HepG2 (cell line): Measurements from ENCODE around the gene TPPP2. TPM values are rescaled to one million over a fixed set of nuclear protein-coding genes. Genes with fewer than 3 reads are reported as not detected.
A peak's percentile ranks its signal among the peaks of the same experiment; 100 is the strongest.

Source experiments
- ATAC-seq: fragments of 200-7000 bp; cut with Tn5 transposase; 3 replicates; pipeline ENCODE4 v1.9.1; 2020; ENCODE audit warnings: mild to moderate bottlenecking, moderate library complexity
- BruUV-seq: library from RNA; stranded (reverse); fragments of 400-500 nt; replicated peaks from 2 replicates; lab custom pipeline; 2021; lab: Mats Ljungman, UMichigan
- CTCF ChIA-PET: fragments of 300-600 bp; formaldehyde crosslinking; extraction: SDS; loops from one replicate; lab custom pipeline; 2021; ENCODE audit warnings: low total read pairs, inconsistent platforms, low intra/inter-chr PET ratio; lab: Yijun Ruan, JAX
- POLR2A ChIA-PET: fragments of 350-600 bp; sonication (Branson Sonifier 250); formaldehyde crosslinking; loops from one replicate; lab custom pipeline; 2020; ENCODE audit warnings: antibody characterized with exemption, inconsistent platforms; lab: Yijun Ruan, JAX
- DNase-seq: peaks from one replicate; pipeline ENCODE4 v3.0.0-alpha.2; 2015; ENCODE audit warnings: low spot score
- FAIRE-seq: peaks from 3 replicates; lab custom pipeline; 2011; peaks lifted over from hg19 to GRCh38; lab: Jason Lieb, UNC
- H2AFZ ChIP-seq: one replicate; pipeline ENCODE4 v1.6.1; 2011; ENCODE audit warnings: low read length, inconsistent platforms
- H3K27ac ChIP-seq: fragments of 300-600 bp; 3 replicates; pipeline ENCODE4 v1.8.0; 2011; ENCODE audit warnings: mixed run types, mild to moderate bottlenecking, mixed read lengths, low read length, inconsistent platforms; ENCODE audit not compliant: insufficient read depth; ENCODE audit errors: extremely low read length
- H3K27me3 ChIP-seq, 2 experiments: fragments of 200-600 bp in 1 of 2; 2 replicates in 1 of 2; 3 replicates in 1 of 2; pipeline versions ENCODE4 v1.6.0 to v1.8.0; 2011; ENCODE audit warnings: low read length in 2 of 2, mild to moderate bottlenecking in 2 of 2, moderate library complexity in 2 of 2, inconsistent platforms in 1 of 2; ENCODE audit not compliant: insufficient read depth in 2 of 2, control insufficient read depth in 1 of 2
- H3K36me3 ChIP-seq, 2 experiments: fragments of 200-600 bp in 1 of 2; replicated peaks in 1 of 2; 2 replicates in 1 of 2; 3 replicates in 1 of 2; pipeline versions ENCODE4 v1.5.1 to v1.8.0; 2011; ENCODE audit warnings: low read length in 2 of 2, inconsistent platforms in 1 of 2; ENCODE audit not compliant: insufficient read depth in 2 of 2, control insufficient read depth in 1 of 2
- H3K4me1 ChIP-seq: 2 replicates; pipeline ENCODE4 v1.5.1; 2012; ENCODE audit warnings: low read length, inconsistent platforms; ENCODE audit not compliant: insufficient read depth
- H3K4me2 ChIP-seq: 2 replicates; pipeline ENCODE4 v1.6.0; 2011; ENCODE audit warnings: low read depth, low read length, inconsistent platforms
- H3K4me3 ChIP-seq, 3 experiments: fragments of 200-600 bp in 1 of 3; sonication (generic), shearing (Covaris generic) in 1 of 3; replicated peaks in 1 of 3; 2 replicates each; pipeline ENCODE4 v1.5.1; 2011 to 2016; ENCODE audit warnings: low read length in 3 of 3, inconsistent platforms in 2 of 3, low read depth in 2 of 3, mild to moderate bottlenecking in 2 of 3, control low read depth in 1 of 3, mixed read lengths in 1 of 3; ENCODE audit not compliant: insufficient read depth in 1 of 3
- H3K79me2 ChIP-seq: one replicate; pipeline ENCODE4 v1.6.1; 2011; ENCODE audit warnings: low read length, inconsistent platforms; ENCODE audit not compliant: insufficient read depth
- H3K9ac ChIP-seq: 2 replicates; pipeline ENCODE4 v1.6.0; 2011; ENCODE audit warnings: mild to moderate bottlenecking, low read depth, low read length, inconsistent platforms; ENCODE audit not compliant: insufficient read depth
- H3K9me3 ChIP-seq: 2 replicates; pipeline ENCODE4 v1.5.1; 2012; ENCODE audit warnings: mild to moderate bottlenecking, low read length
- H4K20me1 ChIP-seq: 2 replicates; pipeline ENCODE4 v1.6.0; 2011; ENCODE audit warnings: inconsistent platforms, mild to moderate bottlenecking, low read length, moderate library complexity; ENCODE audit not compliant: insufficient read depth
- ARID5B ChIP-seq: IDR thresholded peaks from 2 replicates; pipeline ENCODE4 v1.4.0; 2020; ENCODE audit warnings: mild to moderate bottlenecking, missing genetic modification reagents
- ARNT2 ChIP-seq: sonication (generic); formaldehyde crosslinking; IDR thresholded peaks from 2 replicates; pipeline ENCODE4 v1.8.0; 2022; ENCODE audit warnings: mild to moderate bottlenecking, low read depth, missing genetic modification reagents, moderate library complexity
- KDM3A ChIP-seq: IDR thresholded peaks from 2 replicates; pipeline ENCODE4 v1.6.1; 2018; ENCODE audit warnings: low read depth, missing compliant biosample characterization
- KDM4B ChIP-seq: sonication (generic); formaldehyde crosslinking; IDR thresholded peaks from 2 replicates; pipeline ENCODE4 v1.4.0; 2020; ENCODE audit warnings: missing genetic modification reagents
- KLF6 ChIP-seq: IDR thresholded peaks from 2 replicates; pipeline ENCODE4 v1.8.0; 2016; ENCODE audit warnings: missing biosample characterization, missing genetic modification reagents
- KMT2A ChIP-seq: sonication (generic); formaldehyde crosslinking; IDR thresholded peaks from 2 replicates; pipeline ENCODE4 v1.4.0; 2020; ENCODE audit warnings: missing genetic modification reagents
- TEAD3 ChIP-seq: optimal IDR thresholded peaks from 2 replicates; pipeline ENCODE3; 2016; ENCODE audit warnings: borderline replicate concordance
- THRA ChIP-seq: sonication (generic); formaldehyde crosslinking; IDR thresholded peaks from 2 replicates; pipeline ENCODE4 v1.4.0; 2020; ENCODE audit warnings: missing genetic modification reagents, borderline replicate concordance
- U2AF1 ChIP-seq: fragments of 200-400 bp; formaldehyde crosslinking; optimal IDR thresholded peaks from 2 replicates; pipeline ENCODE3; 2017; ENCODE audit warnings: mild to moderate bottlenecking, low read depth, low read length
- ZBTB1 ChIP-seq: sonication (generic); formaldehyde crosslinking; IDR thresholded peaks from 2 replicates; pipeline ENCODE4 v1.4.0; 2020; ENCODE audit warnings: missing genetic modification reagents, borderline replicate concordance
- ZBTB38 ChIP-seq: sonication (generic); formaldehyde crosslinking; IDR thresholded peaks from 2 replicates; pipeline ENCODE4 v1.5.1; 2020; ENCODE audit warnings: mild to moderate bottlenecking, missing genetic modification reagents
- ZBTB7A ChIP-seq: sonication (generic); formaldehyde crosslinking; IDR thresholded peaks from 2 replicates; pipeline ENCODE4 v1.8.0; 2022; ENCODE audit warnings: mild to moderate bottlenecking, missing genetic modification reagents
- ZNF737 ChIP-seq: sonication (generic); formaldehyde crosslinking; IDR thresholded peaks from 2 replicates; pipeline ENCODE4 v1.5.0; 2020; ENCODE audit warnings: missing genetic modification reagents, mild to moderate bottlenecking, borderline replicate concordance
- ZNF784 ChIP-seq: sonication (generic); formaldehyde crosslinking; IDR thresholded peaks from 2 replicates; pipeline ENCODE4 v1.5.1; 2020; ENCODE audit warnings: missing genetic modification reagents, mild to moderate bottlenecking, borderline replicate concordance
- WGBS: methylation state at CpG from one replicate; pipeline ENCODE4 v1.1.6; 2017; ENCODE audit warnings: low lambda C conversion rate; 5-methylcytosine and 5-hydroxymethylcytosine counted together
- in situ Hi-C: cut with HindIII; loops from 2 replicates; pipeline ENCODE4 v1.10.0; 2017; ENCODE audit warnings: low pct_unique_long_range_greater_than_20kb; ENCODE audit not compliant: extremely low pct_ligation_motif_present
- intact Hi-C: fragments of 100-400 bp; cut with micrococcal nuclease; formaldehyde crosslinking; loops from one replicate; pipeline ENCODE4 v1.10.0; 2022; ENCODE audit not compliant: unreplicated experiment
- polyA plus RNA-seq, 8 experiments: library from polyadenylated mRNA; depleted of rRNA in 3 of 8; stranded (reverse) in 7 of 8; unstranded in 1 of 8; fragments of >200 nt; fragmentation: Illumina TruSeq in 4 of 8; extraction: Trizol in 4 of 8; gene quantifications; 2 replicates each; pipeline versions ENCODE4 v1.2.1 to v1.2.3, GENCODE V29; 2011 to 2016; ENCODE audit warnings: low read depth in 4 of 8, missing spikeins in 1 of 8, mixed read lengths in 1 of 8; ENCODE audit not compliant: insufficient read depth in 1 of 8
- total RNA-seq, 5 experiments: library from RNA; depleted of rRNA; stranded (reverse); fragments of >200 nt; fragmentation: Illumina TruSeq; extraction: Trizol; gene quantifications; 2 replicates each; pipeline ENCODE4 v1.2.3, GENCODE V29; 2016; ENCODE audit warnings: low read depth in 1 of 5

The TPPP2 gene
- total and polyA plus RNA-seq, 2 of the 13 experiments (the other 11 are each of a cell fraction or from before 2014, with no cell fraction given), result 0.58 to 4.2 TPM

- no peak for TF ChIP-seq ZBTB1 (CRISPR knock-in tag)
- TF ChIP-seq ZBTB7A, result peak; percentile 96
- no peak for TF ChIP-seq ZBTB38 (CRISPR knock-in tag)
- no peak for TF ChIP-seq ZNF737 (CRISPR knock-in tag)
- TF ChIP-seq U2AF1, result peak; percentile 23
- TF ChIP-seq KDM4B (CRISPR knock-in tag), result no peak
- TF ChIP-seq ZNF784 (CRISPR knock-in tag), result 0 out of 2 replicates have a peak, but pooled peaks have one; percentile 33
- no peak for TF ChIP-seq THRA (CRISPR knock-in tag)
Measured at GRCh38 chr14:21070610-21071224, 40.7 kb downstream of the TPPP2 start (continued).

GRCh38 chr14:21071225-21072030 lies 41.4 kb downstream of the TPPP2 start:
- H4K20me1 ChIP-seq, result no peaks in the 10 kb centered on the region
- intact Hi-C loops (no loop called here), in situ Hi-C loops (no loop called here)
- peak overlapping the region; percentile 86 to 90 (median 87) for H3K4me3 ChIP-seq
- H3K4me2 ChIP-seq, result peak overlapping the region; percentile 87
- peaks cover 0 to 7% of the 10 kb centered on the region in 2 experiments; a peak in 1 of 5 replicates for H3K27me3 ChIP-seq
- no peak for FAIRE-seq
- H2AFZ ChIP-seq, result no peak overlapping the region
- peaks cover 53% of the 10 kb centered on the region for H3K4me1 ChIP-seq
- peak; percentile 23 for ATAC-seq
- CTCF ChIA-PET, result interaction anchor here (5.8 to 7.5 kb wide), 4 partner anchors 18 to 57 kb away, joined by 35 to 135 read pairs (median 60); no protein-coding TSS in a partner anchor
- H3K36me3 ChIP-seq, result peaks cover 13 to 24% of the 10 kb centered on the region in 2 experiments
- peak overlapping the region; percentile 80 for H3K9ac ChIP-seq
- POLR2A ChIA-PET, result interaction anchor here (0.6 to 6.7 kb wide), 23 partner anchors 8 to 729 kb away, joined by 3 to 141 read pairs (median 14); partner anchors contain the start of genes NDRG2, PIP4P1, RNASE8 and TMEM253
- H3K27ac ChIP-seq, result peak overlapping the region; percentile 77
- no TSS peak for BruUV-seq
- no peaks in the 10 kb centered on the region for H3K9me3 ChIP-seq
- H3K79me2 ChIP-seq, result peaks cover 6% of the 10 kb centered on the region
- peak; percentile 56 for DNase-seq
- 36% methylated on average over 28 of the region's 37 CpGs for WGBS
- TF ChIP-seq ZBTB38 (CRISPR knock-in tag), result peak; percentile 66
- peak; percentile 48 for TF ChIP-seq ARID5B (CRISPR knock-in tag)
- peak; percentile 8 for TF ChIP-seq TEAD3
- peak; percentile 19 for TF ChIP-seq U2AF1
- TF ChIP-seq KLF6 (CRISPR knock-in tag), result peak; percentile 38; the same call in 1 of the 2 replicates
- TF ChIP-seq KMT2A (CRISPR knock-in tag), result 0 out of 2 replicates have a peak, but pooled peaks have one; percentile 9
- TF ChIP-seq ARNT2 (CRISPR knock-in tag), result 0 out of 2 replicates have a peak, but pooled peaks have one; percentile 38
- TF ChIP-seq KDM3A (CRISPR knock-in tag), result 0 out of 2 replicates have a peak, but pooled peaks have one; percentile 59
